Liver (tissue), 9 donors: ENCODE results near the gene LOXHD1. TPM values are rescaled to one million over a fixed set of nuclear protein-coding genes. Genes with fewer than 3 reads are reported as not detected.

Experiments used
- DNase-seq: peaks from one replicate; pipeline ENCODE4 v3.0.0-alpha.2; 2017; ENCODE audit warnings: low spot score
- H3K27ac ChIP-seq, 2 donors: one replicate each; pipeline ENCODE4 v1.7.0; 2013; ENCODE audit warnings: inconsistent platforms in 2 of 2, low read length in 2 of 2, control low read depth in 1 of 2, low read depth in 1 of 2, mild to moderate bottlenecking in 1 of 2
- H3K27me3 ChIP-seq, 4 donors: one replicate each; pipeline versions ENCODE4 v1.6.1 to v1.7.0; 2013; ENCODE audit warnings: low read length in 3 of 4, inconsistent platforms in 1 of 4, mild to moderate bottlenecking in 1 of 4, moderate library complexity in 1 of 4; ENCODE audit not compliant: control insufficient read depth in 4 of 4, insufficient read depth in 4 of 4
- H3K36me3 ChIP-seq, 4 donors: one replicate each; pipeline versions ENCODE4 v1.6.1 to v1.7.0; 2013; ENCODE audit warnings: low read length in 3 of 4, mild to moderate bottlenecking in 3 of 4, low read depth in 1 of 4, moderate library complexity in 1 of 4; ENCODE audit not compliant: control insufficient read depth in 4 of 4, insufficient read depth in 3 of 4
- H3K4me1 ChIP-seq, 4 donors: one replicate each; pipeline versions ENCODE4 v1.6.1 to v1.7.0; 2013; ENCODE audit warnings: low read length in 3 of 4, mild to moderate bottlenecking in 3 of 4, moderate library complexity in 1 of 4; ENCODE audit not compliant: control insufficient read depth in 4 of 4, insufficient read depth in 4 of 4
- H3K4me3 ChIP-seq, 3 donors: one replicate each; pipeline versions ENCODE4 v1.6.1 to v1.7.0; 2013; ENCODE audit warnings: low read length in 3 of 3, control low read depth in 1 of 3, low read depth in 1 of 3, mild to moderate bottlenecking in 1 of 3
- H3K9ac ChIP-seq, 2 donors: one replicate each; pipeline ENCODE4 v1.7.0; 2013; ENCODE audit warnings: low read length in 2 of 2, mild to moderate bottlenecking in 2 of 2, moderate library complexity in 2 of 2, control low read depth in 1 of 2, low read depth in 1 of 2
- H3K9me3 ChIP-seq, 4 donors: one replicate each; pipeline versions ENCODE4 v1.6.1 to v1.7.0; 2013; ENCODE audit warnings: low read length in 3 of 4; ENCODE audit not compliant: control insufficient read depth in 4 of 4
- EGR1 ChIP-seq, 2 donors: IDR thresholded peaks; 2 replicates each; pipeline ENCODE4 v1.6.1; 2016 to 2018; ENCODE audit warnings: antibody characterized with exemption in 2 of 2, low read depth in 2 of 2
- FOXA1 ChIP-seq: IDR thresholded peaks from 2 replicates; pipeline ENCODE4 v1.6.1; 2016; ENCODE audit warnings: antibody characterized with exemption
- FOXA2 ChIP-seq: IDR thresholded peaks from 2 replicates; pipeline ENCODE4 v1.6.1; 2016; ENCODE audit warnings: antibody characterized with exemption
- GABPA ChIP-seq, 2 donors: IDR thresholded peaks in 1 of 2; conservative IDR thresholded peaks in 1 of 2; 2 replicates each; pipeline ENCODE4 v1.6.1; 2016; ENCODE audit warnings: antibody characterized with exemption in 2 of 2, mild to moderate bottlenecking in 1 of 2, moderate library complexity in 1 of 2
- HNF4A ChIP-seq, 2 donors: conservative IDR thresholded peaks; 2 replicates each; pipeline ENCODE4 v1.6.1; 2016; ENCODE audit warnings: antibody characterized with exemption in 2 of 2, mild to moderate bottlenecking in 2 of 2
- HNF4G ChIP-seq: IDR thresholded peaks from 2 replicates; pipeline ENCODE4 v1.6.1; 2016; ENCODE audit warnings: antibody characterized with exemption
- JUND ChIP-seq, 2 donors: IDR thresholded peaks; 2 replicates each; pipeline ENCODE4 v1.6.1; 2016; ENCODE audit warnings: antibody characterized with exemption in 2 of 2
- NR2F2 ChIP-seq: IDR thresholded peaks from 2 replicates; pipeline ENCODE4 v1.6.1; 2016; ENCODE audit warnings: antibody characterized with exemption
- RAD21 ChIP-seq, 2 donors: IDR thresholded peaks; 2 replicates each; pipeline ENCODE4 v1.6.1; 2016; ENCODE audit warnings: antibody characterized with exemption in 2 of 2, mild to moderate bottlenecking in 2 of 2
- RXRA ChIP-seq, 2 donors: IDR thresholded peaks; 2 replicates each; pipeline ENCODE4 v1.6.1; 2017 to 2018; ENCODE audit warnings: antibody characterized with exemption in 2 of 2, mild to moderate bottlenecking in 1 of 2
- SP1 ChIP-seq: IDR thresholded peaks from 2 replicates; pipeline ENCODE4 v1.6.1; 2018; ENCODE audit warnings: antibody characterized with exemption, mild to moderate bottlenecking
- TAF1 ChIP-seq: conservative IDR thresholded peaks from 2 replicates; pipeline ENCODE4 v1.6.1; 2016; ENCODE audit warnings: antibody characterized with exemption, mild to moderate bottlenecking
- YY1 ChIP-seq: IDR thresholded peaks from 2 replicates; pipeline ENCODE4 v1.6.1; 2016; ENCODE audit warnings: antibody characterized with exemption, mild to moderate bottlenecking
- polyA plus RNA-seq, 2 donors: library from polyadenylated mRNA; stranded (reverse) in 1 of 2; unstranded in 1 of 2; fragments of 200-250 nt in 1 of 2; fragments of >200 nt in 1 of 2; fragmentation: Nextera tagmentation in 1 of 2; extraction: Ambion mirVana in 1 of 2; gene quantifications; one replicate each; pipeline versions ENCODE4 v1.2.1 to v1.2.3, GENCODE V29; 2013 to 2015
- total RNA-seq, 2 donors: library from RNA; depleted of rRNA; stranded (reverse); fragments of >200 nt; gene quantifications; one replicate each; pipeline ENCODE4 v1.2.3, GENCODE V29; 2014
- TF ChIP-seq, protein P1 (sequence below): fragments of 150-350 bp; IDR thresholded peaks from 2 replicates; pipeline ENCODE4 v1.5.1; 2017; ENCODE audit warnings: improper control_type of control experiment, low read depth, low read length; ENCODE audit not compliant: missing input control
- TF ChIP-seq, protein P2 (sequence below): IDR thresholded peaks from 2 replicates; pipeline ENCODE4 v1.6.1; 2016; ENCODE audit warnings: antibody characterized with exemption
- TF ChIP-seq, protein P3 (sequence below): IDR thresholded peaks from 2 replicates; pipeline ENCODE4 v1.6.1; 2016; ENCODE audit warnings: antibody characterized with exemption
- TF ChIP-seq, protein P4 (sequence below): IDR thresholded peaks from 2 replicates; pipeline ENCODE4 v1.6.1; 2016; ENCODE audit warnings: antibody characterized with exemption, mild to moderate bottlenecking
- TF ChIP-seq, protein P5 (sequence below): IDR thresholded peaks from 2 replicates; pipeline ENCODE4 v1.6.1; 2016; ENCODE audit warnings: antibody characterized with exemption
- donor health status: healthy.
- donor health status: healthy.
- donor health status: healthy.
- donor health status: healthy.
- donor health status: healthy.

LOXHD1 gene
- total and polyA plus RNA-seq, 4 donors = 0.09 to 0.25 TPM; not detected in 2

DNA sequence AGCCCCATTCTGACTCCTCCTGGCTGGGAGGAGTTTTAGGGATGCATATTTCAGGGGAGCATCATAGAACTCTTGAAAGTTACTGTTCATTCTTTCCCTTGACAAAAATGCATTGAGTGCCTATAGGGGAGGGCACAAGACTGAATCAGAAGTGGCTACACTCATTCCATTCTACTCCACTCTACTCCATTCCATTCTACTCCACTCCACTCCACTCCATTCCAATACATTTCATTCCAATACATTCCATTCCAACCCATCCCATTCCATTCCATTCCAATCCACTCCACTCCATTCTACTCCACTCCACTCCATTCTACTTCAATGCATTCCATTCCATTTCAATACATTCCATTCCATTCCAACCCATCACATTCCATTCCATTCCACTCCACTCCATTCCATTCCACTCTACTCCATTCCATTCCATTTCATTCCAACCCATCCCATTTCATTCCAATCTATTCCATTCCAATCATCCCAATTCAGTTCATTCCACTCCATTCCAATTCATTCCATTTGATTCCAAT, 110.8 kb downstream of the LOXHD1 start:
- H3K36me3 ChIP-seq = no peaks in the 10 kb centered on the region
- no peak overlapping the region for H3K27ac ChIP-seq
- H3K9ac ChIP-seq = no peak overlapping the region
- H3K9me3 ChIP-seq = peaks cover 0 to 3% (median 0%) of the 10 kb centered on the region in 4 donors
- DNase-seq = no peak
- TF ChIP-seq RXRA (IDR thresholded peaks at IDR 0.05) (no peak), YY1 (no peak), NR2F2 (no peak), EGR1 (IDR thresholded peaks at IDR 0.05; ENCODE audit: low read depth in 2 of 2) (no peak), HNF4G (no peak), FOXA2 (no peak), GABPA (IDR thresholded peaks at IDR 0.05 in 1 of 2, conservative IDR thresholded peaks at IDR 0.05 in 1 of 2) (no peak), HNF4A (conservative IDR thresholded peaks at IDR 0.05) (no peak), RAD21 (IDR thresholded peaks at IDR 0.05) (no peak), SP1 (no peak), TAF1 (no peak), JUND (IDR thresholded peaks at IDR 0.05) (no peak), FOXA1 (no peak)
- TF ChIP-seq, protein P1, sequence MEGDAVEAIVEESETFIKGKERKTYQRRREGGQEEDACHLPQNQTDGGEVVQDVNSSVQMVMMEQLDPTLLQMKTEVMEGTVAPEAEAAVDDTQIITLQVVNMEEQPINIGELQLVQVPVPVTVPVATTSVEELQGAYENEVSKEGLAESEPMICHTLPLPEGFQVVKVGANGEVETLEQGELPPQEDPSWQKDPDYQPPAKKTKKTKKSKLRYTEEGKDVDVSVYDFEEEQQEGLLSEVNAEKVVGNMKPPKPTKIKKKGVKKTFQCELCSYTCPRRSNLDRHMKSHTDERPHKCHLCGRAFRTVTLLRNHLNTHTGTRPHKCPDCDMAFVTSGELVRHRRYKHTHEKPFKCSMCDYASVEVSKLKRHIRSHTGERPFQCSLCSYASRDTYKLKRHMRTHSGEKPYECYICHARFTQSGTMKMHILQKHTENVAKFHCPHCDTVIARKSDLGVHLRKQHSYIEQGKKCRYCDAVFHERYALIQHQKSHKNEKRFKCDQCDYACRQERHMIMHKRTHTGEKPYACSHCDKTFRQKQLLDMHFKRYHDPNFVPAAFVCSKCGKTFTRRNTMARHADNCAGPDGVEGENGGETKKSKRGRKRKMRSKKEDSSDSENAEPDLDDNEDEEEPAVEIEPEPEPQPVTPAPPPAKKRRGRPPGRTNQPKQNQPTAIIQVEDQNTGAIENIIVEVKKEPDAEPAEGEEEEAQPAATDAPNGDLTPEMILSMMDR = no peak
- TF ChIP-seq, protein P2, sequence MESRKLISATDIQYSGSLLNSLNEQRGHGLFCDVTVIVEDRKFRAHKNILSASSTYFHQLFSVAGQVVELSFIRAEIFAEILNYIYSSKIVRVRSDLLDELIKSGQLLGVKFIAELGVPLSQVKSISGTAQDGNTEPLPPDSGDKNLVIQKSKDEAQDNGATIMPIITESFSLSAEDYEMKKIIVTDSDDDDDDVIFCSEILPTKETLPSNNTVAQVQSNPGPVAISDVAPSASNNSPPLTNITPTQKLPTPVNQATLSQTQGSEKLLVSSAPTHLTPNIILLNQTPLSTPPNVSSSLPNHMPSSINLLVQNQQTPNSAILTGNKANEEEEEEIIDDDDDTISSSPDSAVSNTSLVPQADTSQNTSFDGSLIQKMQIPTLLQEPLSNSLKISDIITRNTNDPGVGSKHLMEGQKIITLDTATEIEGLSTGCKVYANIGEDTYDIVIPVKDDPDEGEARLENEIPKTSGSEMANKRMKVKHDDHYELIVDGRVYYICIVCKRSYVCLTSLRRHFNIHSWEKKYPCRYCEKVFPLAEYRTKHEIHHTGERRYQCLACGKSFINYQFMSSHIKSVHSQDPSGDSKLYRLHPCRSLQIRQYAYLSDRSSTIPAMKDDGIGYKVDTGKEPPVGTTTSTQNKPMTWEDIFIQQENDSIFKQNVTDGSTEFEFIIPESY = no peak
- TF ChIP-seq, protein P3, sequence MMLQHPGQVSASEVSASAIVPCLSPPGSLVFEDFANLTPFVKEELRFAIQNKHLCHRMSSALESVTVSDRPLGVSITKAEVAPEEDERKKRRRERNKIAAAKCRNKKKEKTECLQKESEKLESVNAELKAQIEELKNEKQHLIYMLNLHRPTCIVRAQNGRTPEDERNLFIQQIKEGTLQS = no peak
- TF ChIP-seq, protein P4, sequence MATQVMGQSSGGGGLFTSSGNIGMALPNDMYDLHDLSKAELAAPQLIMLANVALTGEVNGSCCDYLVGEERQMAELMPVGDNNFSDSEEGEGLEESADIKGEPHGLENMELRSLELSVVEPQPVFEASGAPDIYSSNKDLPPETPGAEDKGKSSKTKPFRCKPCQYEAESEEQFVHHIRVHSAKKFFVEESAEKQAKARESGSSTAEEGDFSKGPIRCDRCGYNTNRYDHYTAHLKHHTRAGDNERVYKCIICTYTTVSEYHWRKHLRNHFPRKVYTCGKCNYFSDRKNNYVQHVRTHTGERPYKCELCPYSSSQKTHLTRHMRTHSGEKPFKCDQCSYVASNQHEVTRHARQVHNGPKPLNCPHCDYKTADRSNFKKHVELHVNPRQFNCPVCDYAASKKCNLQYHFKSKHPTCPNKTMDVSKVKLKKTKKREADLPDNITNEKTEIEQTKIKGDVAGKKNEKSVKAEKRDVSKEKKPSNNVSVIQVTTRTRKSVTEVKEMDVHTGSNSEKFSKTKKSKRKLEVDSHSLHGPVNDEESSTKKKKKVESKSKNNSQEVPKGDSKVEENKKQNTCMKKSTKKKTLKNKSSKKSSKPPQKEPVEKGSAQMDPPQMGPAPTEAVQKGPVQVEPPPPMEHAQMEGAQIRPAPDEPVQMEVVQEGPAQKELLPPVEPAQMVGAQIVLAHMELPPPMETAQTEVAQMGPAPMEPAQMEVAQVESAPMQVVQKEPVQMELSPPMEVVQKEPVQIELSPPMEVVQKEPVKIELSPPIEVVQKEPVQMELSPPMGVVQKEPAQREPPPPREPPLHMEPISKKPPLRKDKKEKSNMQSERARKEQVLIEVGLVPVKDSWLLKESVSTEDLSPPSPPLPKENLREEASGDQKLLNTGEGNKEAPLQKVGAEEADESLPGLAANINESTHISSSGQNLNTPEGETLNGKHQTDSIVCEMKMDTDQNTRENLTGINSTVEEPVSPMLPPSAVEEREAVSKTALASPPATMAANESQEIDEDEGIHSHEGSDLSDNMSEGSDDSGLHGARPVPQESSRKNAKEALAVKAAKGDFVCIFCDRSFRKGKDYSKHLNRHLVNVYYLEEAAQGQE = no peak
- TF ChIP-seq, protein P5, sequence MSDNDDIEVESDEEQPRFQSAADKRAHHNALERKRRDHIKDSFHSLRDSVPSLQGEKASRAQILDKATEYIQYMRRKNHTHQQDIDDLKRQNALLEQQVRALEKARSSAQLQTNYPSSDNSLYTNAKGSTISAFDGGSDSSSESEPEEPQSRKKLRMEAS = no peak
- H3K4me3 ChIP-seq = no peak overlapping the region
- no peaks in the 10 kb centered on the region for H3K4me1 ChIP-seq
- H3K27me3 ChIP-seq = no peaks in the 10 kb centered on the region
